Nephron (organoid): ENCODE results near the gene DNAL4.

Source experiments
- H3K27ac Mint-ChIP-seq, 3 experiments: 2 replicates each; pipeline ENCODE4 v1.8.0; 2020; ENCODE audit warnings: mixed read lengths in 3 of 3, mild to moderate bottlenecking in 2 of 3, moderate library complexity in 1 of 3
- H3K27me3 Mint-ChIP-seq: 2 replicates; pipeline ENCODE4 v1.8.0; 2021; ENCODE audit warnings: low read depth, mild to moderate bottlenecking, moderate library complexity, mixed read lengths
- H3K36me3 Mint-ChIP-seq: 2 replicates; pipeline ENCODE4 v1.8.0; 2020; ENCODE audit warnings: low read depth, mixed read lengths
- H3K4me1 Mint-ChIP-seq: 2 replicates; pipeline ENCODE4 v1.8.0; 2020; ENCODE audit warnings: mixed read lengths
- H3K4me3 Mint-ChIP-seq, 3 experiments: 2 replicates each; pipeline ENCODE4 v1.8.0; 2020; ENCODE audit warnings: mild to moderate bottlenecking in 3 of 3, mixed read lengths in 3 of 3, moderate library complexity in 2 of 3
- H3K9me3 Mint-ChIP-seq: 2 replicates; pipeline ENCODE4 v1.8.0; 2020; ENCODE audit warnings: mixed read lengths
- TF ChIP-seq, protein P1 (sequence below), 3 experiments: fragments of 200-600 bp; sonication (generic); IDR thresholded peaks; one replicate each; pipeline ENCODE4 v1.5.0; 2021; ENCODE audit warnings: antibody characterized with exemption in 3 of 3; ENCODE audit not compliant: unreplicated experiment in 3 of 3

DNAL4 gene

DNA sequence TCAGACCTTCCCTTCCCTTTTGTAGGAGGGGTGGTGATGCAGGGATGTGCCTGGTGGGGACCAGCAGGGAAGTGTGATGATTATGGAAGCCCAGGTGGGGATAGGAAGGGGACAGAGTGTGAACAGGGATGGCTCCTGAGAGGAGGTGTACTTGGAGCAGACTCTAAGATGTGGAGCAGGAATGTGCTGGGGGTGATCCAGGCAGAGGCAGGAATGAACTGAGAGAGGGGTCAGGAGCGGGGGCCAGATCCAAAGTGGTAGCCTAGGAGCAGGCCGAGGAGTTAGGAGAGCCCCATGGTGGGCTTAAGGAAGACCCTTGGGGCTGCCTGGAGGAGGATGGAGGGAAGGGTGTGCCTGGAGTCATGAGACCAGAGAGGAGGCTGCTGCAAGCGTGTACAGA, 46.2 kb upstream of the DNAL4 start:
- TF ChIP-seq, protein P1, sequence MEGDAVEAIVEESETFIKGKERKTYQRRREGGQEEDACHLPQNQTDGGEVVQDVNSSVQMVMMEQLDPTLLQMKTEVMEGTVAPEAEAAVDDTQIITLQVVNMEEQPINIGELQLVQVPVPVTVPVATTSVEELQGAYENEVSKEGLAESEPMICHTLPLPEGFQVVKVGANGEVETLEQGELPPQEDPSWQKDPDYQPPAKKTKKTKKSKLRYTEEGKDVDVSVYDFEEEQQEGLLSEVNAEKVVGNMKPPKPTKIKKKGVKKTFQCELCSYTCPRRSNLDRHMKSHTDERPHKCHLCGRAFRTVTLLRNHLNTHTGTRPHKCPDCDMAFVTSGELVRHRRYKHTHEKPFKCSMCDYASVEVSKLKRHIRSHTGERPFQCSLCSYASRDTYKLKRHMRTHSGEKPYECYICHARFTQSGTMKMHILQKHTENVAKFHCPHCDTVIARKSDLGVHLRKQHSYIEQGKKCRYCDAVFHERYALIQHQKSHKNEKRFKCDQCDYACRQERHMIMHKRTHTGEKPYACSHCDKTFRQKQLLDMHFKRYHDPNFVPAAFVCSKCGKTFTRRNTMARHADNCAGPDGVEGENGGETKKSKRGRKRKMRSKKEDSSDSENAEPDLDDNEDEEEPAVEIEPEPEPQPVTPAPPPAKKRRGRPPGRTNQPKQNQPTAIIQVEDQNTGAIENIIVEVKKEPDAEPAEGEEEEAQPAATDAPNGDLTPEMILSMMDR (IDR thresholded peaks at IDR 0.05; ENCODE audit: unreplicated experiment in 3 of 3), result no peak
- H3K27ac Mint-ChIP-seq, result no peak overlapping the region
- H3K36me3 Mint-ChIP-seq, result no peaks in the 10 kb centered on the region
- H3K9me3 Mint-ChIP-seq, result no peaks in the 10 kb centered on the region
- H3K27me3 Mint-ChIP-seq, result peaks cover 61% of the 10 kb centered on the region
- peak overlapping the region; percentile 22 to 64 (median 54) for H3K4me3 Mint-ChIP-seq
- peaks cover 19% of the 10 kb centered on the region for H3K4me1 Mint-ChIP-seq

DNA sequence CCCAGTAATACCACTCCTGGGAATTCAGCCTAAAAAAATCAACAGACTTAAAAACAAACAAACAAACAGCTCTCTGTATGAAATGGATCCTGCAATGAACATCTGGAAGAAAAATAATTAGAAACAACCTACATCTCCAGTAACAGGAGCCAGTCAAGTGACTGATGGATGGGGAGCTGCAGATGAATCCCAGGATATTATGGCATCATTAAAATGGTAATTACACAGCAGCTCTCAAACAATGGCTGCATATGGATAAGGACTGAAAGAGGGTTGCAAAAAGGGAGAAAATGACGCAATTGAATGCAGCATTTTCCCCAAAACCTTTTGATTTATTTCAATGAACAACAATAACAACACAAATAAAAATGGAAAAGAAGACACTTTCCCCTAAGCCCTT, 45.7 kb upstream of the DNAL4 start:
- H3K27me3 Mint-ChIP-seq, result peaks cover 59% of the 10 kb centered on the region
- H3K4me3 Mint-ChIP-seq, result peak overlapping the region in 2 of 3 experiments; percentile 54 to 64
- no peaks in the 10 kb centered on the region for H3K9me3 Mint-ChIP-seq
- H3K27ac Mint-ChIP-seq, result no peak overlapping the region
- TF ChIP-seq, protein P1 (IDR thresholded peaks at IDR 0.05; ENCODE audit: unreplicated experiment in 3 of 3), result no peak
- no peaks in the 10 kb centered on the region for H3K36me3 Mint-ChIP-seq
- H3K4me1 Mint-ChIP-seq, result peaks cover 19% of the 10 kb centered on the region

DNA sequence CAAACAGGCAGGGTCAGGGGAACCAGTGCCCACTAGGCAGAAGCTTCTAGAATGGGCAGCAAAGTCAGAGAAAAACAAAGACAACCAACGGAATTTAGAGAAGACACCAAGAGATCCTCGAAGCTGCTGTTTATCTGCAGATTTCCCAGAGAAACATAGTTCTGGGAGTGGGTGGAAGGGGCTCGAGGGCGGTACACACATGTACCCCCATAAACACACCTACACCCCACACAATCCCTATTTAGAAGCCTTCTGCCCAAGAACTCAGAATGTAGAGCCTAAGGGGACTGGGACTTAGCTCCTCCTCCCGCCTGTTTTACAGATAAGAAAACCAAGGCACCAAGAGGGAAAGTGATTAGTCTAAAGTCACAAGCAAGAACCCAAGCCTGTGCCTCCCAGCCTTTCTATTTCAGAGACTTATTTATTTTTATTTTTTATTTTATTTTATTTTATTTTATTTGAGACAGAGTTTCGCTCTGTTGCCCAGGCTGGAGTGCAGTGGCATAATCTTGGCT, 43.5 kb upstream of the DNAL4 start:
- peaks cover 15% of the 10 kb centered on the region for H3K4me1 Mint-ChIP-seq
- TF ChIP-seq, protein P1 (IDR thresholded peaks at IDR 0.05; ENCODE audit: unreplicated experiment in 3 of 3), result no peak
- no peaks in the 10 kb centered on the region for H3K36me3 Mint-ChIP-seq
- H3K4me3 Mint-ChIP-seq, result no peak overlapping the region
- H3K27ac Mint-ChIP-seq, result no peak overlapping the region
- H3K9me3 Mint-ChIP-seq, result no peaks in the 10 kb centered on the region
- peaks cover 56% of the 10 kb centered on the region for H3K27me3 Mint-ChIP-seq

DNA sequence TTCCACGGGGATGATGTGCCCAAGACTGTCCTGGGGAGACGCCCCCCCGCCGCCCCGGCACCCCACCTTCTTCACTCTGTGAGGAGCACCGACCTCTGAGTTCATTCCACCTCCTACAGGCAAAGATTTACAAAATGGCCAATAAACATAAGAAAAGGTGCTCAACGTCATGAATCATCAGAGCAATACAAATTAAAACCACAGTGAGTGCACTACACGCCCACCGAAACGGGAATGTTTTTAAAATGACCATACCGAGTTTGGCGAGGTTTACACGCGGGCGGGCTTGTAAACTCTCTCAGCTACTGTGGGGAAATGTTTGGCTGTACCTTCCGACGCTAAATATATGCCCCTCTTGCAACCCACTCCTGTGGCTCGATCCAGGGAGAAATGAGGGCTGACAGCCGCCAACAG, 42.0 kb upstream of the DNAL4 start:
- no peak overlapping the region for H3K27ac Mint-ChIP-seq
- no peak overlapping the region for H3K4me3 Mint-ChIP-seq
- TF ChIP-seq, protein P1 (IDR thresholded peaks at IDR 0.05; ENCODE audit: unreplicated experiment in 3 of 3), result no peak
- peaks cover 11% of the 10 kb centered on the region for H3K4me1 Mint-ChIP-seq
- H3K36me3 Mint-ChIP-seq, result no peaks in the 10 kb centered on the region
- H3K27me3 Mint-ChIP-seq, result peaks cover 48% of the 10 kb centered on the region
- no peaks in the 10 kb centered on the region for H3K9me3 Mint-ChIP-seq

DNA sequence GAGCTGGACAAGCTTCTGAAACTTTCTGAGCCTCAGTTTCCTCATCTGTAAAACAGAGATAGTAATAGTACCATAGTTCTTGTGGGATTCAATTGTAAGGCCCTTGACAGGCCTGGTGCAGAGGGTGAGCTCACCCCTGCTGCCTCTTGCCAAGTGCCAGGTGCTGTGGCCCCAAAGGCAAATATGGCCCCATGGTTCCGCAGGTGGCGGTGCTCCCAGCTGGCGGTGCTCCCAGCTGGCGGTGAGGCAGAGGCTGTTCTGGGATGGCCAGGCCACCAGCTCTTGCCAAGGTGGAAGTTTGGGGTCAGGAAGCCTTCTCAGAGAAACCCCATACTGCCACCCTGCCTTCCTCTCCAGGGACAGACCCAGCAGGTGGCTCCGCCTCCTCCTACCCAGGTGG, 41.0 kb upstream of the DNAL4 start:
- Mint-ChIP-seq H3K9me3 (no peaks in the 10 kb centered on the region), H3K36me3 (no peaks in the 10 kb centered on the region), H3K4me3 (no peak overlapping the region), H3K27me3 (peaks cover 39% of the 10 kb centered on the region), H3K27ac (no peak overlapping the region), H3K4me1 (peaks cover 2% of the 10 kb centered on the region)
- TF ChIP-seq, protein P1 (IDR thresholded peaks at IDR 0.05; ENCODE audit: unreplicated experiment in 3 of 3), result no peak

DNA sequence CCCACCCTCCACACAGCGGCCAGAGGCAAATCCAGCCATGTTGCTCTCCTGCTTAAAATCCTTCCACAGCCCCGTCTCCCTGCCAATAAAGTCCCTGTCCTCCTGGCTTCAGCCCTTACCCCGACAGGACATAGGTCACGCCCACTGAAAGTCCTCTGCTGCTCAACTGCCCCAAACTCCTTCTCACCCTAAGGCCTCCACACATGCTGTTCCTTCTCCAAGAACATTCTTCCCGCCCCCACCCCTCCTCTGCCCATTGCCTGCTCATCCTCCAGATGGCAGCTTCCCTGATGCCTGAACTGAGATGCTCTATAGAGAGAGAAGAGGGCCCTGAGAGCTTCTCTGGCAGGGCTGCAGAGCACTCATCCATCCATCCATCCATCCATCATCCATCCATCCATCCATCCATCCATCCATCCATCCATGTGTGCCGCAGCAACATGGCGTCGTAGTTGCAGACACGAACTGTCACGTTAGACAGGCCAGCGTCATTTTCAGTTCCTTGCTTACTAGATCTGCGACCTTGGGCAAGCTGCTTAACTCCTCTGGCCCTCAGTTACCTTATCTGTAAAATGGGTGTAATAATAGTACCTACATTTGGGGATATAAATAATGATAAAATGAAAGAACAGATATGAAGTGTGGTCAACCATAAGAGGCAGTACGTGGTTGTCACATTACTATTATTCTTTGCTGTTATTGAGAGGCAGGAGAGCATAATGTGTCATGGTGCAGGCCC, 40.4 kb upstream of the DNAL4 start:
- Mint-ChIP-seq H3K9me3 (no peaks in the 10 kb centered on the region), H3K4me1 (no peaks in the 10 kb centered on the region), H3K27ac (no peak overlapping the region), H3K36me3 (no peaks in the 10 kb centered on the region), H3K27me3 (peaks cover 34% of the 10 kb centered on the region), H3K4me3 (no peak overlapping the region)
- TF ChIP-seq, protein P1 (IDR thresholded peaks at IDR 0.05; ENCODE audit: unreplicated experiment in 3 of 3), result no peak
